ENCODE data around the gene RNF123. TPM values are rescaled to one million over a fixed set of nuclear protein-coding genes. Genes with fewer than 3 reads are reported as not detected.
A peak's percentile ranks its signal among the peaks of the same experiment; 100 is the strongest.

RNF123 gene
- polyA plus RNA-seq, 1 of the 3 experiments (the other 2 are of a cell fraction): 48.1 TPM

DNA sequence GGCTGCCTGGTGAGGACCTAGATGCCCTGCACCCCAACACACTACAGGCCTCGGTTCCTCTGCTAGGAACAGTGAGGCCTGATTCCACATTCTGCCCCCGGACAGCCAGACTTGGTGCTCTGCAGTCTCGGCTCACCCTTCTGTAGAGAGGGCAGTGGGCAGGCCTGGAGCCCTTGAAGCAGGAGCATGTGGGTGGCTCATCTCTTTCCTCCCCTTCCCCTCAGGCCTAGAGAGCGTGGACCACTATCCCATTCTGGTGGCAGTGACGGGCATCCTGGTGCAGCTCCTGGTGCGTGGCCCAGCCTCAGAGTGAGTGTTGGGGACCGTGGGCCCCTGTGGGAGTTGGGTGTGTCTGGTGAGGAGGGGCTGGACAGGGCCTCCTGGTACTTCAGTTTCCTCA, 26.8 kb downstream of the RNF123 start (continued):
- TF ChIP-seq, protein P1, sequence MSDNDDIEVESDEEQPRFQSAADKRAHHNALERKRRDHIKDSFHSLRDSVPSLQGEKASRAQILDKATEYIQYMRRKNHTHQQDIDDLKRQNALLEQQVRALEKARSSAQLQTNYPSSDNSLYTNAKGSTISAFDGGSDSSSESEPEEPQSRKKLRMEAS (IDR thresholded peaks at IDR 0.05; ENCODE audit: low read depth): no peak
- TF ChIP-seq MXI1 (IDR thresholded peaks at IDR 0.05; ENCODE audit: low read depth, low read length) (no peak), RAD21 (IDR thresholded peaks at IDR 0.05; ENCODE audit: low read length) (no peak), TAF1 (IDR thresholded peaks at IDR 0.05; ENCODE audit: borderline replicate concordance, low read depth, low read length) (no peak), GABPA (IDR thresholded peaks at IDR 0.05; ENCODE audit: low read depth) (no peak)
- TF ChIP-seq, protein P2, sequence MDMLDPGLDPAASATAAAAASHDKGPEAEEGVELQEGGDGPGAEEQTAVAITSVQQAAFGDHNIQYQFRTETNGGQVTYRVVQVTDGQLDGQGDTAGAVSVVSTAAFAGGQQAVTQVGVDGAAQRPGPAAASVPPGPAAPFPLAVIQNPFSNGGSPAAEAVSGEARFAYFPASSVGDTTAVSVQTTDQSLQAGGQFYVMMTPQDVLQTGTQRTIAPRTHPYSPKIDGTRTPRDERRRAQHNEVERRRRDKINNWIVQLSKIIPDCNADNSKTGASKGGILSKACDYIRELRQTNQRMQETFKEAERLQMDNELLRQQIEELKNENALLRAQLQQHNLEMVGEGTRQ (IDR thresholded peaks at IDR 0.05; ENCODE audit: borderline replicate concordance, low read depth, low read length): no peak

GRCh38 chr3:49716691-49717210, 27.4 kb downstream of the RNF123 start:
- TF ChIP-seq USF1 (IDR thresholded peaks at IDR 0.05; ENCODE audit: borderline replicate concordance, low read depth) (no peak), EP300 (IDR thresholded peaks at IDR 0.05; ENCODE audit: borderline replicate concordance in 1 of 2, low read depth in 1 of 2, low read length in 1 of 2) (no peak), CHD2 (IDR thresholded peaks at IDR 0.05; ENCODE audit: low read length, partially characterized antibody) (no peak), EZH2phosphoT487 (IDR thresholded peaks at IDR 0.05; ENCODE audit: borderline replicate concordance, low read depth) (no peak), SMC3 (IDR thresholded peaks at IDR 0.05; ENCODE audit: low read depth, low read length) (no peak), JUND (IDR thresholded peaks at IDR 0.05) (no peak), FOXJ3 (CRISPR knock-in tag; IDR thresholded peaks at IDR 0.05) (no peak), RAD21 (IDR thresholded peaks at IDR 0.05; ENCODE audit: low read length) (no peak), RCOR1 (IDR thresholded peaks at IDR 0.05; ENCODE audit: low read length) (no peak), TCF12 (IDR thresholded peaks at IDR 0.05) (no peak), NFIC (IDR thresholded peaks at IDR 0.05; ENCODE audit: borderline replicate concordance) (no peak), TEAD4 (IDR thresholded peaks at IDR 0.05; ENCODE audit: borderline replicate concordance, insufficient read depth) (no peak), SIN3A (IDR thresholded peaks at IDR 0.05; ENCODE audit: borderline replicate concordance, low read depth, low read length) (no peak), ELF1 (IDR thresholded peaks at IDR 0.05) (no peak), MEF2A (IDR thresholded peaks at IDR 0.05; ENCODE audit: borderline replicate concordance, low read depth) (no peak), RXRA (IDR thresholded peaks at IDR 0.05; ENCODE audit: borderline replicate concordance, low read depth) (no peak), CTCF (IDR thresholded peaks at IDR 0.05) (no peak), FOSL2 (IDR thresholded peaks at IDR 0.05; ENCODE audit: borderline replicate concordance, low read depth) (no peak)
- TF ChIP-seq, protein P3, sequence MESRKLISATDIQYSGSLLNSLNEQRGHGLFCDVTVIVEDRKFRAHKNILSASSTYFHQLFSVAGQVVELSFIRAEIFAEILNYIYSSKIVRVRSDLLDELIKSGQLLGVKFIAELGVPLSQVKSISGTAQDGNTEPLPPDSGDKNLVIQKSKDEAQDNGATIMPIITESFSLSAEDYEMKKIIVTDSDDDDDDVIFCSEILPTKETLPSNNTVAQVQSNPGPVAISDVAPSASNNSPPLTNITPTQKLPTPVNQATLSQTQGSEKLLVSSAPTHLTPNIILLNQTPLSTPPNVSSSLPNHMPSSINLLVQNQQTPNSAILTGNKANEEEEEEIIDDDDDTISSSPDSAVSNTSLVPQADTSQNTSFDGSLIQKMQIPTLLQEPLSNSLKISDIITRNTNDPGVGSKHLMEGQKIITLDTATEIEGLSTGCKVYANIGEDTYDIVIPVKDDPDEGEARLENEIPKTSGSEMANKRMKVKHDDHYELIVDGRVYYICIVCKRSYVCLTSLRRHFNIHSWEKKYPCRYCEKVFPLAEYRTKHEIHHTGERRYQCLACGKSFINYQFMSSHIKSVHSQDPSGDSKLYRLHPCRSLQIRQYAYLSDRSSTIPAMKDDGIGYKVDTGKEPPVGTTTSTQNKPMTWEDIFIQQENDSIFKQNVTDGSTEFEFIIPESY (IDR thresholded peaks at IDR 0.05; ENCODE audit: borderline replicate concordance, low read depth): no peak
- TF ChIP-seq, protein P1 (IDR thresholded peaks at IDR 0.05; ENCODE audit: low read depth): no peak
- Histone ChIP-seq H2AFZ (ENCODE audit: low read depth) (no peak overlapping the region), H3K4me3 (ENCODE audit: low read depth in 2 of 2, low read length in 1 of 2) (no peak overlapping the region), H3K9me2 (no peaks in the 10 kb centered on the region), H3K9me3 (no peaks in the 10 kb centered on the region), H3K4me2 (no peak overlapping the region), H3K27me3 (ENCODE audit: insufficient read depth) (no peaks in the 10 kb centered on the region), H3K79me2 (ENCODE audit: insufficient read depth) (no peaks in the 10 kb centered on the region), H3K9ac (no peak overlapping the region), H3K27ac (ENCODE audit: low read depth in 2 of 2, low read length in 1 of 2) (no peak overlapping the region), H3K36me3 (replicated peaks in 1 of 2; ENCODE audit: control insufficient read depth in 1 of 2, insufficient read depth in 2 of 2, low read length in 1 of 2) (peaks cover 0 to 30% of the 10 kb centered on the region in 2 experiments), H3K4me1 (ENCODE audit: control insufficient read depth in 1 of 2, insufficient read depth in 2 of 2, low read depth in 1 of 2, low read length in 1 of 2) (peaks cover 0 to 12% of the 10 kb centered on the region in 2 experiments; a peak in 1 of 4 replicates), H4K20me1 (ENCODE audit: insufficient read depth) (no peaks in the 10 kb centered on the region), H3F3A (replicated peaks; ENCODE audit: insufficient read depth) (peaks cover 6% of the 10 kb centered on the region)
- DNase-seq: peak; percentile 12
- POLR2A ChIA-PET: no interaction called here
- 100% methylated on average over 8 of the region's 16 CpGs for WGBS (ENCODE audit: low lambda C conversion rate)
- CTCF ChIA-PET: interaction anchor here (1.1 to 7.9 kb wide), 2 partner anchors 14 to 123 kb away, joined by 4 to 76 read pairs; no protein-coding TSS in a partner anchor

Measured in SK-N-SH (cell line).